ENCODE data around the gene OPN4. TPM values are rescaled to one million over a fixed set of nuclear protein-coding genes. Genes with fewer than 3 reads are reported as not detected.
"Not testable (repeated sequence)": the region's sequence is repeated elsewhere in the genome, so short reads cannot be mapped to it uniquely, and the experiment has no call there.

OPN4 gene, protein sequence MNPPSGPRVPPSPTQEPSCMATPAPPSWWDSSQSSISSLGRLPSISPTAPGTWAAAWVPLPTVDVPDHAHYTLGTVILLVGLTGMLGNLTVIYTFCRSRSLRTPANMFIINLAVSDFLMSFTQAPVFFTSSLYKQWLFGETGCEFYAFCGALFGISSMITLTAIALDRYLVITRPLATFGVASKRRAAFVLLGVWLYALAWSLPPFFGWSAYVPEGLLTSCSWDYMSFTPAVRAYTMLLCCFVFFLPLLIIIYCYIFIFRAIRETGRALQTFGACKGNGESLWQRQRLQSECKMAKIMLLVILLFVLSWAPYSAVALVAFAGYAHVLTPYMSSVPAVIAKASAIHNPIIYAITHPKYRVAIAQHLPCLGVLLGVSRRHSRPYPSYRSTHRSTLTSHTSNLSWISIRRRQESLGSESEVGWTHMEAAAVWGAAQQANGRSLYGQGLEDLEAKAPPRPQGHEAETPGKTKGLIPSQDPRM
- total RNA-seq = not detected in 2 replicates

GRCh38 chr10:86654411-86655172 is at the start of gene OPN4:
TSS of gene OPN4 (plus strand) at chr10:86654547. CDS start at chr10:86654784, 237 bp downstream.
- intact Hi-C loops (cut with micrococcal nuclease) = no loop called here

DNA sequence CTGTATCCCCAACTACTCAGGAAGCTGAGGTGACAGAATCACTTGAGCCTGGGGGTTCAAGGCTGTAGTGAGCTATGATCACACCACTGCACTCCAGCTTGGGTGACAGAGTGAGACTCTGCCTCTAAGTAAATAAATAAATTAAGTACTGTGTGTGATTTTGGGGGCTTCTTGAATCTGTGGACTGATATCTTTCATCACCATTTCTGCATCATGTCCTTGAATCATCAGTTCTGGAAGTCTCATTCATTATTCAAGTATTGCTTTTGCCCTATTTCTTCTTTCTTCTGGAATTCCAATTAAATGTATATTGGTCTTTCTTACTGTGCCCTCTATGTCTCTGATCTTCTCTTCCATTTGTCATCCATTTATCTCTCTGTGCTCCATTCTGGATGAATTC is 46.7 kb upstream of the OPN4 start:
- intact Hi-C loops (cut with micrococcal nuclease) = no loop called here

DNA sequence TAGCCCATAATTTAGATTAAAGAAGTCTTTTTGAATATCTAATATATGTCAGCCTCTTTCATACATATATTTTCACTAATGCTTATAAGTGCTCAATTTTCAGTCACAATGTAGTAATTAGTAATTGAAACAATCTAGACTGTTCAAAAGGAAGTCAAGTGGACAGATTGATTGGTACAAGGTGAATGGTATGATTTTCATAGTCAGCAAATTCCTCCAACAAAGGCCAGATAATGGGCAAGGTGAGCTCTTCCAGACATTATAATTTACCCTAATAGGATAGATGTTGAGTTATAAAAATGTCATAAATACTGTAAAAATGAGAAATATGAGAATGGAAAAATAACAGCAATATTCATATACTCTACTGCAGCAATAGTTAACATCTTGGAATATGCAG is 44.4 kb upstream of the OPN4 start:
- intact Hi-C loops (cut with micrococcal nuclease) = no loop called here

GRCh38 chr10:86611386-86611785 is 43.0 kb upstream of the OPN4 start:
- intact Hi-C loops (cut with micrococcal nuclease) = no loop called here

DNA sequence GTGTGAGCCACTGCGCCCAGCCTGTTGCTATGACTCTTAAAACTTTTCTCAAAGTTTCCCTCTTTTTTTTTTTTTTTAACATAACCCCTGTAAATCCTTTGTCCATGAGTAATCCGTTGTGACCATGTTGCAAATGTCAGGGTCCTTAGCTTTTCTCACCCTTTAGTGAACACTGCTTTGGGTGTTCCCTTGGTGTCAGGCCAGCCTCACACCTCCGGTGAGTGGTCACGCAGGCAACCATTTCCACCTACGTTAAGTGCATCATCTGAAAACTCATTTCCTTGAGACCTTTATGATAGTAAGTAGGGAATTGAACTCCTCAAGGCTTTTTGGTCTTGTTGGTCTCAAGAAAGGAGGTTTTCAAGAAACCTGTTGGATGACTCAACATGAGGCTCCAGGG is 41.3 kb upstream of the OPN4 start:
- intact Hi-C loops (cut with micrococcal nuclease) = no loop called here

DNA sequence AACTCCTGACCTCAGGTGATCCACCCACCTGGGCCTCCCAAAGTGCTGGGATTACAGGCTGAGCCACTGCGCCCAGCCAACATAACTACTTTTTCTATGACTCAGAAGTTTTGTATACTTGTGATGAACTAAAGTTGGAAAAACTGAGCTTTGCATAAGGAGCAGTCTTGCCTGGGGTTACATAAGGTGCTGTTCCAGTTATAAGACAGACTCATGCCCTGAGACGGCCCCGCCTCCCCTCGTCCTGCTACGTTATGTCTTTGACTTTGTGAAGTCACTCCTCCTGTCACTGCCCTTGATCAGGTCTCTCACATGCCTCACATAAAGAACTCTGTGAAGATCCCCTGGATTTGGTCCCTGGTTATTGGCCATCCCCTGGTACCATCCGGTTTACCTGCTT is 40.4 kb upstream of the OPN4 start:
- intact Hi-C loops (cut with micrococcal nuclease) = no loop called here

DNA sequence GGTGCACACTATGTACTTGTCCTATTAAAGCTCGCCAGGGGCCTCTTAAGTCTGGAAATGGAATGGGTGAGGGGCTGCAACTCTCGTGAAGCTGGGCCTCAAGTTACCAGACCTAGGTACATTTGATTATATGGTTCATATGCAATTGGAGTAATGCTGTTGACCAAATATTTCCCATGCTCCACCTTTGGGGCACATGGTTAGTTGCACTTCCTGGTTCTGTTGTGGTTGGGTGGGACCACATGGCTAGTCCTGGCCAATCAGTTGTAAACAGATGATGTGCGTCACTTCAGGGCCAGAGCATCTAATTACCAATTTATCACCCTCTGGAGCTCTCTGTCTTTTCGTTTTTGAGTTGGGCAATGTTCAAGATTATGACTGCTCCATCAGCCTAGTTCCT is 39.5 kb upstream of the OPN4 start:
- intact Hi-C loops (cut with micrococcal nuclease) = no loop called here

DNA sequence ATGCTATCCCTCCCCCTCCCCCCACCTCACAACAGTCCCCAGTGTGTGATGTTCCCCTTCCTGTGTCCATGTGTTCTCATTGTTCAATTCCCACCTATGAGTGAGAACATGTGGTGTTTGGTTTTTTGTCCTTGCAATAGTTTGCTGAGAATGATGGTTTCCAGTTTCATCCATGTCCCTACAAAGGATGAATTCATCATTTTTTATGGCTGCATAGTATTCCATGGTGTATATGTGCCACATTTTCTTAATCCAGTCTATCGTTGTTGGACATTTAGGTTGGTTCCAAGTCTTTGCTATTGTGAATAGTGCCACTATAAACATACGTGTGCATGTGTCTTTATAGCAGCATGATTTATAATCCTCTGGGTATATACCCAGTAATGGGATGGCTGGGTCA is 37.1 kb upstream of the OPN4 start:
- intact Hi-C loops (cut with micrococcal nuclease) = not testable (repeated sequence)

DNA sequence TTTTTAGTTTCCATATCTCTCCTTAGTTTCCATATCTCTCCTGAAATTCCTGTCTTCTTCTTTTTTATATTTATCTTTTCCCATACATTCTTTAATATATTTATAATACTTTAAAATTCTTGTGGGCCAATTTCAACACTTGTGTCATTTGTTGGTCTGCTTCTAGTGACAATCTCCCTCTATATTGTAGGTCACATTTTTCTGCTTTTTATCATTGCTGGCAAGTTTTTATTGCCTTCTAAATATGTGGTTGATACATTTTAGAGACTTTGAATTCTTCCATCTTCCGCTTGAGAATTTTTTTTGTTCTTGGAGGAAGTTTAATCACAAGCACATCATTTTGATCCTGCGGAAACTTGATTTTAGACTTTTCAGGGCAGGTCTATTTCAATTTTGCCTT is 26.0 kb upstream of the OPN4 start:
- intact Hi-C loops (cut with micrococcal nuclease) = no loop called here

DNA sequence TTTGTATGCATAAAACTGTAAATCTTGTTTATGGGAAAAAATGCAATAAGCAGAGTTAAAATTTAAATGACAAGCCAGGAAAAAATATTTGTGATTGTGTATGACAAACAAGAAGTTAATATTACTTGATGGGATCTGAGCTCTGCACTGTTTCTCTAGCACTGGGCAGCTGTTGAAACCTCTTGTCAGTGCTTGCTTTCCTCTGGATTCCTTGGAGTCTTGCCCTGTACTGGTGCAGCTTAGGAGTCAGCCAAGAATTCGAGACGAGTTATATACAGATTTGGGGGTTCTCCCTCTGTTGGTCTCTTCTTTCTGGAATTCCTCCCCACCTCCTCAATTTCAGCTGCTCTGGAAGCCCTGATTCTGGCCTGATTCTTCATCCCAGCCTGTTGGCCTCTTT is 24.3 kb upstream of the OPN4 start:
- intact Hi-C loops (cut with micrococcal nuclease) = no loop called here

- intact Hi-C loops (cut with micrococcal nuclease) = no loop called here
Observed at GRCh38 chr10:86632009-86632800, 22.1 kb upstream of the OPN4 start.

- intact Hi-C loops (cut with micrococcal nuclease) = no loop called here
Observed at GRCh38 chr10:86632951-86633350, 21.4 kb upstream of the OPN4 start.

- intact Hi-C loops (cut with micrococcal nuclease) = no loop called here
Observed at GRCh38 chr10:86635402-86635801, 18.9 kb upstream of the OPN4 start.

DNA sequence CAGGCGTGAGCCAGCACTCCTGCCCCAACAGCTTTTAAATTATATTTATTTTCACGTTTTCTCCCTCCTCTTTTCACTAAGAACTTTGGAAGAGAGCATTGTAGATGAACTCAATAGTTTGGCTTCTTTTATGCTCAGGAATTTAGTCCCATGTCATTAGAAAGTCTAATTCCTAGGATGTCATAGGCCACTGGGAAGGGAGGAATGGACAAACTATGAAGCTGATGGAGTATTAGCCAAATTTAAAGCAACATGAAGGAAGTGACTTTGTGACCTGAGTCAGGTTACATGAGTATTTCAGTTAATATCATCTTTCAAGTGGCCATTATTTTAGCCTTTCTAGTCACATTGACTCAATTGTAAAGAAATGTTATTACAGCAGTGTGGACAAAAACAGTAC is 18.0 kb upstream of the OPN4 start:
- intact Hi-C loops (cut with micrococcal nuclease) = no loop called here

DNA sequence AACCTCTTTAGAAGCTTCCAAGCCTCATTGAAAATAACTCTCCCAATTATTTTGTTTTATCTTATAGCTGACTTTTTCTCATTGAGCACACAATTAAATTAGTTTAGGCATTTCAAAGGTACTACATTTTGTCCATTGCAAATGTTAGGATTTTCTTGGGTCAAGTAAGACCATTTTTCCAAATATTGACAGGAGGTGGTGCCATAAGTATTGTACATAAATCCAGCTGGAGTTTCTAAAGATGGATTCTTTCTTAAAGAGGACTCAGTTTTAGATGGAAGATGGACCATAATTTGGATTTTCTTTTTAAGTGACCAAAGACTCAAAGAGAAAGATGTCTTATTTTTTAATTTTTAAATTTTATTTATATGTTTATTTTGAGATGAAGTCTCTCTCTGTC is 12.3 kb upstream of the OPN4 start:
- intact Hi-C loops (cut with micrococcal nuclease) = no loop called here

DNA sequence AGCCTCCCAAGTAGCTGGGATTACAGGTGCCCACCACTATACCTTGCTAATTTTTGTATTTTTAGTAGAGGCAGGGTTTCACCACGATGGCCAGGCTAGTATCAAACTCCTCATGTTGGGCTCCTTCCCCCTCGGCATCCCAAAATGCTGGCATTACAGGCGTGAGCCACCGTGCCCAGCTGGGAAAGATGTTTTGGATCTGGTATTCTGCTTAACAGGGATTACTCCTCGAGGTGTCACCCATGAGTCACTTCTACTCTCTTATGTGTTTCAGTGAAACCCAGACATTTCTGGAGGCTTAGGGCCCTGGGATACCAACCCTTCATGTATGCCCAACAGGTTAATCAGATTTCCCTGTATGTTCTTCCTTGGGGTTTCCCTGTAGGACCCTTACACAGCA is 11.8 kb upstream of the OPN4 start:
- intact Hi-C loops (cut with micrococcal nuclease) = no loop called here

GRCh38 chr10:86644152-86644793 is 10.1 kb upstream of the OPN4 start:
- intact Hi-C loops (cut with micrococcal nuclease) = no loop called here

DNA sequence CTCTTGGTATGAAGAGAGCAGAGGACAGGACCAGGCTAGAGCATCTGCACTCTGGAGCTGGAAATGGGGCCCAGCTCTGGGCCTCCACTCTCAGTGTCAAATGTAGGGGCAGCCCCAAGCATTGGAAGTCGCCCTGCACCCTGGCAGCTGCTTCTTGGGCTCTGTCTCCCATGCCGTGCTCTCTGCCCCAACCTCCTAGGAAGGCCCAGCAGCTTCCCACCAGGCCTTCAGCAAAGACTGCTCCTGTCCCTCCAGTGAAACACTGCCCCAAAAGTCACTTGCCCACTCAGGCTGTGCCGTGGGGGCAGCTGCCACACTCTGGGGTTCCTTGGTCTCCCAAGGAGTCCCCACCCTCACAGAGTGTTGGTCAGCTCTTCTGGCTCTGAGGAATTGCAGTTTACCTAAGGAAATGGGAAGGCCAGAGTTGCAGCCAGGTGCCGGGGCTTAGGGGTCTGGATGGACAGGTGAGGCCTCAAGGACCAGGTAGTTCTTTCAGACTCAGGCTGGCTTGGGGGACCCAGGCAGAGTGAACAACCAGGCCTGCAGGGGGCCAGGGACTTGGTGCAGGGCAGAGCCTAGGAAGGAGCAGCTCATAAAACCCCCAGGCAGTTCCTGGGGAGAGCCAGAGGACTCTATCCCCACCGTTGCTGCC is 9.4 kb upstream of the OPN4 start:
- intact Hi-C loops (cut with micrococcal nuclease) = no loop called here

GRCh38 chr10:86645621-86646165 is 8.7 kb upstream of the OPN4 start:
- intact Hi-C loops (cut with micrococcal nuclease) = not testable (repeated sequence)

DNA sequence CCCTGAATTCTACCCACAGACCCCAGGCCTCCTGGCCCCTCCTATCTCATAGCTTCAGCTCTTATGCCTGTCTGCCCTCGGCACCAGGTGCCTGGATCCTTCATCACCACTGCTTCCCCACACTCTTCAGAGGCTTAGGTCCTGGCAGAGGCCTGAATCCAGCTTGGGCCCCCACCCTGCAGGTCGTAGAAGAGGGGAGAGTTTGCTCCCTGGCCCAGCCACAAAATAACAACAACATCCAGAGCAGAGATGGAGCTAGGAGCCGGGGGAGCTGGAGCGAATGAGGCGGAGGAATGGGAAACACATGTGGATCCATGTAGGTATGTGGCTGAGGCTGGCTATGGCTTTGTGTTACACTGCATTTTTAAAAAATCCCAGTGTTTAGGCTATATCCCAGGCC is 7.8 kb upstream of the OPN4 start:
- intact Hi-C loops (cut with micrococcal nuclease) = no loop called here

DNA sequence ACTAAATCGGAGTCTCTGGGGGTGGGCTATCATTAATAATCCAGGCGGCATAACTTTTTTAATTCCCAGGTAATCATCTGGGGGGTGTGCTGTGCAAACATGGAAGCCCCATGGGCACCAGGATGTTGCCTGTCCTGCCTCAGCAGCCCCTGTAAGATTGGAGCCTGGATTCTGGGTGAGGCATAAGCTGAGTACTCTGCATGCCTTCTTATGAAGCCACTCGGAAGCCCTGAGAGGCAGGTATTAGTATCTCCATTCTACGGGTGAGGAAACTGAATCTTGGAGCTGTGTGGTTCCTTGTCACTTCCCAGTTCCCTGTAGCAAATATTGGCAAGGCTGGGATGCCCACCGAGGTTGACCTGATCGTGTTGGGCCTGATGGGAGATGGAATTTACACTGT is 7.4 kb upstream of the OPN4 start:
- intact Hi-C loops (cut with micrococcal nuclease) = no loop called here

Data from T-helper 2 cell treated with Interferon-gamma antibody and Interleukin-4, amounts not matched to agents 100 ng/mL and 5 ng/mL, for 36 hours (primary cell).